ENCODE results near the gene TSR3. TPM values are rescaled to one million over a fixed set of nuclear protein-coding genes. Genes with fewer than 3 reads are reported as not detected.
A peak's percentile ranks its signal among the peaks of the same experiment; 100 is the strongest.

Gene TSR3
- total and polyA plus RNA-seq, 8 donors, result 22.2 to 40.9 (median 30.2) TPM

DNA sequence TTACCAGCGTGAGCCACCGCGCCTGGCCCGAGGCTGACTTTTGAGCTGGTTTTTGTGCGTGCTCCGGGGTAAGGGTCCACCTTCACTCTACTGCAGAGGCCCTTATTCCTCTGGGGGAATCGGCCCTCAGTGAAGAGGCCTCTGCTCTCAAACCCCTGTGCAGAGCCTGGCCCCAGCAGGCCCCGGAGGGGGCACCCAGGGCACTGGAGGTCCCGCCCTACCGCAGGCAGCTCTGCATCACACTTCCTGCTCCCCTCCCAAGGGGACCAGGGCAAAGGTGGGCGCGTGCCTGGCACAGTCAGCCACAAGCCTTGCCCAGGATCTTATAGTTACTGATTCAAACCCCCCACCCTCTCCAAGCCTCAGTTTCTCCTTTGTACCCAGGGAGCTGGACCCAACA lies 45.9 kb downstream of the TSR3 start:
- DNase-seq (no peak), ATAC-seq (no peak), FAIRE-seq (no peak)
- H3K4me3 ChIP-seq, result no peak overlapping the region
- peaks cover 0 to 4% (median under 1%) of the 10 kb centered on the region in 3 donors for H3K4me1 ChIP-seq
- intact Hi-C loops (cut with DNase I), result no loop called here
- WGBS, 2 donors, result 71 to 80% methylated on average over 12 of the region's 12 CpGs
- H3K9me3 ChIP-seq, result no peaks in the 10 kb centered on the region
- TF ChIP-seq, protein P1, sequence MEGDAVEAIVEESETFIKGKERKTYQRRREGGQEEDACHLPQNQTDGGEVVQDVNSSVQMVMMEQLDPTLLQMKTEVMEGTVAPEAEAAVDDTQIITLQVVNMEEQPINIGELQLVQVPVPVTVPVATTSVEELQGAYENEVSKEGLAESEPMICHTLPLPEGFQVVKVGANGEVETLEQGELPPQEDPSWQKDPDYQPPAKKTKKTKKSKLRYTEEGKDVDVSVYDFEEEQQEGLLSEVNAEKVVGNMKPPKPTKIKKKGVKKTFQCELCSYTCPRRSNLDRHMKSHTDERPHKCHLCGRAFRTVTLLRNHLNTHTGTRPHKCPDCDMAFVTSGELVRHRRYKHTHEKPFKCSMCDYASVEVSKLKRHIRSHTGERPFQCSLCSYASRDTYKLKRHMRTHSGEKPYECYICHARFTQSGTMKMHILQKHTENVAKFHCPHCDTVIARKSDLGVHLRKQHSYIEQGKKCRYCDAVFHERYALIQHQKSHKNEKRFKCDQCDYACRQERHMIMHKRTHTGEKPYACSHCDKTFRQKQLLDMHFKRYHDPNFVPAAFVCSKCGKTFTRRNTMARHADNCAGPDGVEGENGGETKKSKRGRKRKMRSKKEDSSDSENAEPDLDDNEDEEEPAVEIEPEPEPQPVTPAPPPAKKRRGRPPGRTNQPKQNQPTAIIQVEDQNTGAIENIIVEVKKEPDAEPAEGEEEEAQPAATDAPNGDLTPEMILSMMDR (IDR thresholded peaks at IDR 0.05), result no peak
- no peak overlapping the region for H3K27ac ChIP-seq
- no peaks in the 10 kb centered on the region for H3K36me3 ChIP-seq
- H3K27me3 ChIP-seq, result no peaks in the 10 kb centered on the region

- Histone ChIP-seq H3K36me3 (no peaks in the 10 kb centered on the region), H3K9me3 (no peaks in the 10 kb centered on the region), H3K27ac (no peak overlapping the region), H3K27me3 (no peaks in the 10 kb centered on the region), H3K4me3 (no peak overlapping the region), H3K4me1 (peaks cover 4 to 24% (median 9%) of the 10 kb centered on the region in 3 donors)
- TF ChIP-seq, protein P1 (IDR thresholded peaks at IDR 0.05), result no peak
- FAIRE-seq (no peak), DNase-seq (no peak), ATAC-seq (no peak)
- WGBS, 2 donors, result 66 to 80% methylated on average over 12 of the region's 12 CpGs
- intact Hi-C loops (cut with DNase I), result no loop called here
These were observed 50.1 kb downstream of the TSR3 start for GRCh38 chr16:1301562-1301961.

GRCh38 chr16:1300664-1301476 lies 50.8 kb downstream of the TSR3 start:
- H3K4me1 ChIP-seq, result peaks cover 4 to 24% (median 9%) of the 10 kb centered on the region in 3 donors
- FAIRE-seq, result no peak
- peak overlapping the region in 2 of 4 donors; percentile 37 to 43 for H3K4me3 ChIP-seq
- peak; percentile 72 to 83 (median 78) for ATAC-seq
- no peaks in the 10 kb centered on the region for H3K36me3 ChIP-seq
- intact Hi-C loops (cut with DNase I), result no loop called here
- H3K9me3 ChIP-seq, result no peaks in the 10 kb centered on the region
- no peak overlapping the region for H3K27ac ChIP-seq
- no peaks in the 10 kb centered on the region for H3K27me3 ChIP-seq
- TF ChIP-seq, protein P1 (IDR thresholded peaks at IDR 0.05), result peak; percentile 83 to 90 (median 87)
- WGBS, 2 donors, result 2 to 6% methylated on average over 40 to 42 of the region's 42 CpGs
- peak; percentile 58 to 94 (median 84) for DNase-seq

- ATAC-seq, result no peak
- Histone ChIP-seq H3K27me3 (no peaks in the 10 kb centered on the region), H3K9me3 (no peaks in the 10 kb centered on the region), H3K27ac (no peak overlapping the region), H3K4me3 (peak overlapping the region in 2 of 4 donors; percentile 38 to 40), H3K4me1 (peaks cover 4 to 24% (median 9%) of the 10 kb centered on the region in 3 donors), H3K36me3 (no peaks in the 10 kb centered on the region)
- FAIRE-seq, result no peak
- TF ChIP-seq, protein P1 (IDR thresholded peaks at IDR 0.05), result no peak
- WGBS, 2 donors, result 31 to 35% methylated on average over 12 of the region's 12 CpGs
- no peak for DNase-seq
- intact Hi-C loops (cut with DNase I), result no loop called here
These were observed 51.8 kb downstream of the TSR3 start for GRCh38 chr16:1299868-1300203.

Other genes starting within 250 kb of the TSR3 start
- 1 to 10 TPM; 2.5 to 5.4 (median 3.6) TPM for gene CACNA1H, start 198.8 kb downstream of the TSR3 start, total RNA-seq
- 10 to 100 TPM; 12.8 to 20.5 TPM for gene CACNA1H, start 198.8 kb downstream of the TSR3 start, polyA plus RNA-seq
- gene TPSG1, start 126.6 kb downstream of the TSR3 start, total RNA-seq, result under 1 TPM in 1 of 6 donors, not detected in 5; 0.26 TPM
- under 1 TPM in 1 of 2 donors, not detected in 1; 0.12 TPM for gene TPSG1, start 126.6 kb downstream of the TSR3 start, polyA plus RNA-seq
- 1 to 10 TPM in 5 of 6 donors, under 1 TPM in 1; 0.69 to 9.9 (median 4.8) TPM for gene TPSB2, start 121.7 kb downstream of the TSR3 start, total RNA-seq
- 10 to 100 TPM in 1 of 2 donors, 1 to 10 TPM in 1; 2.4 to 12.2 TPM for gene TPSB2, start 121.7 kb downstream of the TSR3 start, polyA plus RNA-seq
- gene TPSAB1, start 111.2 kb downstream of the TSR3 start, total RNA-seq, result 10 to 100 TPM in 1 of 6 donors, 1 to 10 TPM in 5; 1.1 to 17.0 (median 4.9) TPM
- 10 to 100 TPM in 1 of 2 donors, 1 to 10 TPM in 1; 1.3 to 14.5 TPM for gene TPSAB1, start 111.2 kb downstream of the TSR3 start, polyA plus RNA-seq
- under 1 TPM in 1 of 6 donors, not detected in 5; 0.61 TPM for gene TPSD1, start 95.8 kb downstream of the TSR3 start, total RNA-seq
- under 1 TPM; 0.19 to 0.26 TPM for gene TPSD1, start 95.8 kb downstream of the TSR3 start, polyA plus RNA-seq
- gene UBE2I, start 42.2 kb downstream of the TSR3 start, total RNA-seq, result 10 to 100 TPM; 30.0 to 57.9 (median 36.1) TPM
- gene UBE2I, start 42.2 kb downstream of the TSR3 start, polyA plus RNA-seq, result 10 to 100 TPM; 35.3 to 42.0 TPM
- gene BAIAP3, start 18.2 kb downstream of the TSR3 start, total RNA-seq, result 10 to 100 TPM in 3 of 6 donors, 1 to 10 TPM in 3; 2.1 to 13.1 (median 9.4) TPM
- gene BAIAP3, start 18.2 kb downstream of the TSR3 start, polyA plus RNA-seq, result 100 to 1,000 TPM in 1 of 2 donors, 10 to 100 TPM in 1; 47.4 to 110 TPM
- 10 to 100 TPM; 28.0 to 51.5 (median 36.2) TPM for gene GNPTG, start 53 bp upstream of the TSR3 start, total RNA-seq
- gene GNPTG, start 53 bp upstream of the TSR3 start, polyA plus RNA-seq, result 10 to 100 TPM; 58.2 to 75.3 TPM
- gene UNKL, start 62.8 kb upstream of the TSR3 start, total RNA-seq, result 10 to 100 TPM in 3 of 6 donors, 1 to 10 TPM in 3; 4.4 to 22.1 (median 10.2) TPM
- gene UNKL, start 62.8 kb upstream of the TSR3 start, polyA plus RNA-seq, result 10 to 100 TPM in 1 of 2 donors, 1 to 10 TPM in 1; 7.6 to 15.2 TPM
- gene UQCC4, start 68.9 kb upstream of the TSR3 start, total RNA-seq, result 1 to 10 TPM; 2.2 to 4.7 (median 4.3) TPM
- 10 to 100 TPM in 1 of 2 donors, 1 to 10 TPM in 1; 8.3 to 14.4 TPM for gene UQCC4, start 68.9 kb upstream of the TSR3 start, polyA plus RNA-seq
- gene PERCC1, start 79.2 kb upstream of the TSR3 start, total RNA-seq, result under 1 TPM in 2 of 6 donors, not detected in 4; 0.16 to 0.23 TPM
- not detected for gene PERCC1, start 79.2 kb upstream of the TSR3 start, polyA plus RNA-seq
- 1 to 10 TPM in 3 of 6 donors, under 1 TPM in 3; 0.59 to 3.2 (median 1.2) TPM for gene CCDC154, start 92.7 kb upstream of the TSR3 start, total RNA-seq
- gene CCDC154, start 92.7 kb upstream of the TSR3 start, polyA plus RNA-seq, result 1 to 10 TPM; 7.7 to 7.8 TPM
- 10 to 100 TPM; 31.0 to 56.1 (median 34.3) TPM for gene CLCN7, start 123.2 kb upstream of the TSR3 start, total RNA-seq
- gene CLCN7, start 123.2 kb upstream of the TSR3 start, polyA plus RNA-seq, result 10 to 100 TPM; 41.9 to 91.2 TPM
- gene PTX4, start 137.1 kb upstream of the TSR3 start, total RNA-seq, result not detected
- gene PTX4, start 137.1 kb upstream of the TSR3 start, polyA plus RNA-seq, result not detected
- gene TELO2, start 141.5 kb upstream of the TSR3 start, total RNA-seq, result 10 to 100 TPM; 11.7 to 22.9 (median 17.5) TPM
- 10 to 100 TPM; 65.9 to 98.7 TPM for gene TELO2, start 141.5 kb upstream of the TSR3 start, polyA plus RNA-seq
- gene TMEM204, start 181.8 kb upstream of the TSR3 start, total RNA-seq, result 1 to 10 TPM; 2.4 to 9.6 (median 4.6) TPM
- 1 to 10 TPM; 8.8 to 9.8 TPM for gene TMEM204, start 181.8 kb upstream of the TSR3 start, polyA plus RNA-seq

Measured in pancreas (tissue), 10 donors.